ENCODE measurements around the gene SLC38A3. TPM values are rescaled to one million over a fixed set of nuclear protein-coding genes. Genes with fewer than 3 reads are reported as not detected.

The SLC38A3 gene
- total and polyA plus RNA-seq, 11 donors, result 1.0 to 14.8 (median 8.4) TPM

DNA sequence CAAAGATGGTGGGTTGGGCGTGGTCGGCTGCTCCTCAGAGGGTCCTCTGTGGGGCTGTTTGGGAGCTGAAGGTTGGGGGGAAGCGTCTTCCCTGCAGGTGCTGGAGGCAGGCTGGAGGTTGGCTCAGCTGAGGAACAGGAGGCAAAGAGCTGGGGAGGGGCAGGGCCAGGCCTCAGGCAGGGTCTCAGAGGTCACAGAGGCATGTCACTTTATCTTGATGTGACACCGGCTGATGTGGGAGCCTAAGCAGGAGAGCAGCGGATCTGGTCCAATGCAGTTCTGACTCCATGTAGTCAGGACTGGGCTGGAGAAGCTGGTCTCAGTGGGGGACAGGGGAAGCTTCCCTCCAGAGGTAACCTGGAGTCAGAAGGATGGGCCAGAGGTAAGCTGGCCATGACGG, 21.3 kb upstream of the SLC38A3 start:
- ATAC-seq (no peak), DNase-seq (no peak)
- 87 to 95% (median 89%) methylated on average over 6 of the region's 6 CpGs for WGBS, 4 donors
- intact Hi-C loops (cut with DNase I), result no loop called here
- H3K36me3 ChIP-seq, result peaks cover 0 to 28% (median 4%) of the 10 kb centered on the region in 9 donors
- TF ChIP-seq, protein P1, sequence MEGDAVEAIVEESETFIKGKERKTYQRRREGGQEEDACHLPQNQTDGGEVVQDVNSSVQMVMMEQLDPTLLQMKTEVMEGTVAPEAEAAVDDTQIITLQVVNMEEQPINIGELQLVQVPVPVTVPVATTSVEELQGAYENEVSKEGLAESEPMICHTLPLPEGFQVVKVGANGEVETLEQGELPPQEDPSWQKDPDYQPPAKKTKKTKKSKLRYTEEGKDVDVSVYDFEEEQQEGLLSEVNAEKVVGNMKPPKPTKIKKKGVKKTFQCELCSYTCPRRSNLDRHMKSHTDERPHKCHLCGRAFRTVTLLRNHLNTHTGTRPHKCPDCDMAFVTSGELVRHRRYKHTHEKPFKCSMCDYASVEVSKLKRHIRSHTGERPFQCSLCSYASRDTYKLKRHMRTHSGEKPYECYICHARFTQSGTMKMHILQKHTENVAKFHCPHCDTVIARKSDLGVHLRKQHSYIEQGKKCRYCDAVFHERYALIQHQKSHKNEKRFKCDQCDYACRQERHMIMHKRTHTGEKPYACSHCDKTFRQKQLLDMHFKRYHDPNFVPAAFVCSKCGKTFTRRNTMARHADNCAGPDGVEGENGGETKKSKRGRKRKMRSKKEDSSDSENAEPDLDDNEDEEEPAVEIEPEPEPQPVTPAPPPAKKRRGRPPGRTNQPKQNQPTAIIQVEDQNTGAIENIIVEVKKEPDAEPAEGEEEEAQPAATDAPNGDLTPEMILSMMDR (IDR thresholded peaks at IDR 0.05), result no peak
- H3K9me3 ChIP-seq, result no peaks in the 10 kb centered on the region
- H3K4me1 ChIP-seq, result no peaks in the 10 kb centered on the region
- H3K27ac ChIP-seq, result no peak overlapping the region
- no peaks in the 10 kb centered on the region for H3K27me3 ChIP-seq
- no peak overlapping the region for H3K4me3 ChIP-seq

- TF ChIP-seq, protein P1 (IDR thresholded peaks at IDR 0.05), result no peak
- no peak for TF ChIP-seq POLR2A (IDR thresholded peaks at IDR 0.05)
- intact Hi-C loops (cut with DNase I), result no loop called here
Measured at GRCh38 chr3:50184242-50184978, 20.7 kb upstream of the SLC38A3 start.

DNA sequence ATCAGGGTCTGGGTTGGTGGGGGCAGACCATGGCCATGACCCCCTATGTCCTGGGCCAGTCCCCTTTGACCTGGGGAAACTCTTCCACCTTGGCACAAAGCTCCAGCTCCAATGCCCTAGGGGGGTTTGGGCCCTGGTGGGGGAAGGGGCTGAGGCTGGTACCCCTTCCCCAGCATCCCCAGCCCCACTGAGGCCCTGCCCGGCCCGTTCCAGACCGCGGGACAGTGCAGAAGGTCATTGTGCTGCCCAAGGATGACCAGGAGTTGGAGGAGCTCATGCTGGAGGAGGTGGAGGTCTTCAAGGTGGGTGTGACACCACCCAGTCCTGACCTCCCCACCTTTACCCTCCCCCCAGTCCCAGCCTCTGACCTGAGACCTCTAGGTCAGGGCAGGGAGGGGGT, 19.8 kb upstream of the SLC38A3 start:
- intact Hi-C loops (cut with DNase I), result no loop called here
- peak in 1 of 5 donors; percentile 54 for DNase-seq
- peaks cover 0 to 28% (median 4%) of the 10 kb centered on the region in 9 donors for H3K36me3 ChIP-seq

More at GRCh38 chr3:50184242-50184978, 20.7 kb upstream of the SLC38A3 start:
- no peaks in the 10 kb centered on the region for H3K27me3 ChIP-seq
- no peaks in the 10 kb centered on the region for H3K9me3 ChIP-seq
- H3K36me3 ChIP-seq, result peaks cover 0 to 28% (median 4%) of the 10 kb centered on the region in 9 donors
- no peak overlapping the region for H3K27ac ChIP-seq
- ATAC-seq (no peak), DNase-seq (peak in 1 of 5 donors; percentile 54)
- H3K4me3 ChIP-seq, result no peak overlapping the region
- WGBS, 4 donors, result 90 to 96% (median 94%) methylated on average over 17 to 21 of the region's 21 CpGs
- peaks cover 0 to 5% (median 0%) of the 10 kb centered on the region in 12 donors for H3K4me1 ChIP-seq

GRCh38 chr3:50186096-50186495, 19.0 kb upstream of the SLC38A3 start:
- Histone ChIP-seq H3K4me1 (peaks cover 0 to 6% (median 0%) of the 10 kb centered on the region in 12 donors), H3K27me3 (no peaks in the 10 kb centered on the region), H3K9me3 (no peaks in the 10 kb centered on the region), H3K27ac (no peak overlapping the region), H3K4me3 (no peak overlapping the region), H3K36me3 (peaks cover 0 to 28% (median 4%) of the 10 kb centered on the region in 9 donors)
- 91 to 95% (median 95%) methylated on average over 9 to 10 of the region's 10 CpGs for WGBS, 4 donors
- no peak for ATAC-seq
- no peak for TF ChIP-seq POLR2A (IDR thresholded peaks at IDR 0.05)
- TF ChIP-seq, protein P1 (IDR thresholded peaks at IDR 0.05), result no peak
- intact Hi-C loops (cut with DNase I), result no loop called here
- peak in 1 of 5 donors; percentile 47 for DNase-seq

More for the DNA sequence above, 19.8 kb upstream of the SLC38A3 start:
- no peaks in the 10 kb centered on the region for H3K27me3 ChIP-seq
- H3K4me3 ChIP-seq, result no peak overlapping the region
- peaks cover 0 to 6% (median 0%) of the 10 kb centered on the region in 12 donors for H3K4me1 ChIP-seq
- no peak for ATAC-seq
- TF ChIP-seq, protein P1 (IDR thresholded peaks at IDR 0.05), result no peak
- no peak for TF ChIP-seq POLR2A (IDR thresholded peaks at IDR 0.05)
- WGBS, 4 donors, result 89 to 97% (median 93%) methylated on average over 4 of the region's 4 CpGs
- no peaks in the 10 kb centered on the region for H3K9me3 ChIP-seq
- H3K27ac ChIP-seq, result no peak overlapping the region
